Measurements from ENCODE around the gene ZBTB8OS.
"Not testable (repeated sequence)": the region's sequence is repeated elsewhere in the genome, so short reads cannot be mapped to it uniquely, and the experiment has no call there.

Gene ZBTB8OS

GRCh38 chr1:32647308-32648134, 2.8 kb downstream of the ZBTB8OS start:
- TF ChIP-seq, protein P1, sequence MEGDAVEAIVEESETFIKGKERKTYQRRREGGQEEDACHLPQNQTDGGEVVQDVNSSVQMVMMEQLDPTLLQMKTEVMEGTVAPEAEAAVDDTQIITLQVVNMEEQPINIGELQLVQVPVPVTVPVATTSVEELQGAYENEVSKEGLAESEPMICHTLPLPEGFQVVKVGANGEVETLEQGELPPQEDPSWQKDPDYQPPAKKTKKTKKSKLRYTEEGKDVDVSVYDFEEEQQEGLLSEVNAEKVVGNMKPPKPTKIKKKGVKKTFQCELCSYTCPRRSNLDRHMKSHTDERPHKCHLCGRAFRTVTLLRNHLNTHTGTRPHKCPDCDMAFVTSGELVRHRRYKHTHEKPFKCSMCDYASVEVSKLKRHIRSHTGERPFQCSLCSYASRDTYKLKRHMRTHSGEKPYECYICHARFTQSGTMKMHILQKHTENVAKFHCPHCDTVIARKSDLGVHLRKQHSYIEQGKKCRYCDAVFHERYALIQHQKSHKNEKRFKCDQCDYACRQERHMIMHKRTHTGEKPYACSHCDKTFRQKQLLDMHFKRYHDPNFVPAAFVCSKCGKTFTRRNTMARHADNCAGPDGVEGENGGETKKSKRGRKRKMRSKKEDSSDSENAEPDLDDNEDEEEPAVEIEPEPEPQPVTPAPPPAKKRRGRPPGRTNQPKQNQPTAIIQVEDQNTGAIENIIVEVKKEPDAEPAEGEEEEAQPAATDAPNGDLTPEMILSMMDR (IDR thresholded peaks at IDR 0.05; ENCODE audit: insufficient read depth, missing control alignments) = no peak
- FAIRE-seq = no peak

GRCh38 chr1:32644426-32644825, 5.9 kb downstream of the ZBTB8OS start:
- FAIRE-seq (no peak), DNase-seq (ENCODE audit: insufficient read length, low spot score) (no peak)
- TF ChIP-seq, protein P1 (IDR thresholded peaks at IDR 0.05; ENCODE audit: insufficient read depth, missing control alignments) = no peak

More at GRCh38 chr1:32647308-32648134, 2.8 kb downstream of the ZBTB8OS start:
- DNase-seq (ENCODE audit: insufficient read length, low spot score) = no peak

- not testable (repeated sequence) for FAIRE-seq; DNase-seq (ENCODE audit: insufficient read length, low spot score)
Measured at GRCh38 chr1:32642292-32642827, 8.0 kb downstream of the ZBTB8OS start.

- TF ChIP-seq, protein P1 (IDR thresholded peaks at IDR 0.05; ENCODE audit: insufficient read depth, missing control alignments) = no peak
- FAIRE-seq (no peak), DNase-seq (ENCODE audit: insufficient read length, low spot score) (no peak)
Measured at GRCh38 chr1:32639489-32640075, 10.8 kb downstream of the ZBTB8OS start.

- FAIRE-seq (no peak), DNase-seq (ENCODE audit: insufficient read length, low spot score) (no peak)
- TF ChIP-seq, protein P1 (IDR thresholded peaks at IDR 0.05; ENCODE audit: insufficient read depth, missing control alignments) = no peak
Measured at GRCh38 chr1:32636914-32637645, 13.3 kb downstream of the ZBTB8OS start.

- FAIRE-seq (no peak), DNase-seq (ENCODE audit: insufficient read length, low spot score) (no peak)
- TF ChIP-seq, protein P1 (IDR thresholded peaks at IDR 0.05; ENCODE audit: insufficient read depth, missing control alignments) = no peak
Measured at GRCh38 chr1:32635508-32636277, 14.7 kb downstream of the ZBTB8OS start.

- FAIRE-seq = no peak
- DNase-seq (ENCODE audit: insufficient read length, low spot score) = no peak
- TF ChIP-seq, protein P1 (IDR thresholded peaks at IDR 0.05; ENCODE audit: insufficient read depth, missing control alignments) = no peak
Measured at GRCh38 chr1:32632829-32633228, 17.5 kb downstream of the ZBTB8OS start.

DNA sequence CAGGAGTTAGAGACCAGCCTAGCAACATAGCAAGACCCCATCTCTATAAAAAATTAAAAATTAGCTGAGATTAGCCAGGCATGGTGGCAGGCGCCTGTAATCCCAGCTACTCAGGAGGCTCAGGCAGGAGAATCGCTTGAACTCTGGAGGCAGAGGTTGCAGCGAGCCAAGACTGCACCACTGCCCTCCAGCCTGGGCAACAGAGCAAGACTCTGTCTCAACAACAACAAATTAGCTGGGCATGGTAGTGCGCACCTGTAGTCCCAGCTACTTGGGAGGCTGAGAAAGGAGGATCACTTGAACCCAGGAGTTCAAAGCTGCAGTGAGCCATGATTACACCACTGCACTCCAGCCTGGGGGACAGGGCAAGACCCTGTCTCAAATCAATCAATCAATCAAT, 20.2 kb downstream of the ZBTB8OS start:
- not testable (repeated sequence) for DNase-seq (ENCODE audit: insufficient read length, low spot score); FAIRE-seq
